ENCODE data around the gene AOC2.
"Not testable (repeated sequence)": the region's sequence is repeated elsewhere in the genome, so short reads cannot be mapped to it uniquely, and the experiment has no call there.

Gene AOC2

GRCh38 chr17:42871647-42872046 is 27.3 kb downstream of the AOC2 start:
- H3K27me3 ChIP-seq (ENCODE audit: insufficient read depth, low read depth) = no peaks in the 10 kb centered on the region
- H3K4me3 ChIP-seq (IDR thresholded peaks at IDR 0.05; ENCODE audit: insufficient read depth, low read depth, low read length) = no peak overlapping the region
- no peak for TF ChIP-seq CTCF (conservative IDR thresholded peaks at IDR 0.05; ENCODE audit: low read depth, low read length)
- H4K20me1 ChIP-seq (ENCODE audit: insufficient read depth) = no peaks in the 10 kb centered on the region
- H3K27ac ChIP-seq = no peak overlapping the region
- no peak overlapping the region for H3K9ac ChIP-seq
- H2AFZ ChIP-seq (ENCODE audit: low read depth) = no peak overlapping the region
- H3K36me3 ChIP-seq (ENCODE audit: insufficient read depth) = no peaks in the 10 kb centered on the region
- no peak overlapping the region for H3K4me2 ChIP-seq
- H3K79me2 ChIP-seq (ENCODE audit: insufficient read depth, low read depth) = no peaks in the 10 kb centered on the region
- no peaks in the 10 kb centered on the region for H3K4me1 ChIP-seq (ENCODE audit: low read depth, poor library complexity, severe bottlenecking)

- Histone ChIP-seq H3K9ac (no peak overlapping the region), H3K4me3 (IDR thresholded peaks at IDR 0.05; ENCODE audit: insufficient read depth, low read depth, low read length) (no peak overlapping the region), H3K27ac (no peak overlapping the region), H3K4me1 (ENCODE audit: low read depth, poor library complexity, severe bottlenecking) (no peaks in the 10 kb centered on the region), H3K4me2 (no peak overlapping the region), H3K79me2 (ENCODE audit: insufficient read depth, low read depth) (no peaks in the 10 kb centered on the region), H2AFZ (ENCODE audit: low read depth) (no peak overlapping the region), H4K20me1 (ENCODE audit: insufficient read depth) (no peaks in the 10 kb centered on the region), H3K36me3 (ENCODE audit: insufficient read depth) (no peaks in the 10 kb centered on the region), H3K27me3 (ENCODE audit: insufficient read depth, low read depth) (no peaks in the 10 kb centered on the region)
- TF ChIP-seq CTCF (conservative IDR thresholded peaks at IDR 0.05; ENCODE audit: low read depth, low read length) = no peak
These were observed 28.0 kb downstream of the AOC2 start for GRCh38 chr17:42872251-42872965.

- Histone ChIP-seq H3K27me3 (ENCODE audit: insufficient read depth, low read depth) (no peaks in the 10 kb centered on the region), H3K4me1 (ENCODE audit: low read depth, poor library complexity, severe bottlenecking) (no peaks in the 10 kb centered on the region), H3K27ac (no peak overlapping the region), H3K36me3 (ENCODE audit: insufficient read depth) (no peaks in the 10 kb centered on the region), H3K79me2 (ENCODE audit: insufficient read depth, low read depth) (no peaks in the 10 kb centered on the region), H4K20me1 (ENCODE audit: insufficient read depth) (no peaks in the 10 kb centered on the region), H3K9ac (no peak overlapping the region), H3K4me2 (no peak overlapping the region), H3K4me3 (IDR thresholded peaks at IDR 0.05; ENCODE audit: insufficient read depth, low read depth, low read length) (no peak overlapping the region), H2AFZ (ENCODE audit: low read depth) (no peak overlapping the region)
- no peak for TF ChIP-seq CTCF (conservative IDR thresholded peaks at IDR 0.05; ENCODE audit: low read depth, low read length)
These were observed 28.9 kb downstream of the AOC2 start for GRCh38 chr17:42873315-42873714.

GRCh38 chr17:42873932-42874695 is 29.7 kb downstream of the AOC2 start:
- not testable (repeated sequence) for H3K36me3 ChIP-seq (ENCODE audit: insufficient read depth); H3K4me1 ChIP-seq (ENCODE audit: low read depth, poor library complexity, severe bottlenecking); H3K9ac ChIP-seq; H3K27me3 ChIP-seq (ENCODE audit: insufficient read depth, low read depth); H3K27ac ChIP-seq; H3K79me2 ChIP-seq (ENCODE audit: insufficient read depth, low read depth); H3K4me2 ChIP-seq; H2AFZ ChIP-seq (ENCODE audit: low read depth); H4K20me1 ChIP-seq (ENCODE audit: insufficient read depth); H3K4me3 ChIP-seq (IDR thresholded peaks at IDR 0.05; ENCODE audit: insufficient read depth, low read depth, low read length)

GRCh38 chr17:42877037-42877436 is 32.7 kb downstream of the AOC2 start:
- Histone ChIP-seq H4K20me1 (ENCODE audit: insufficient read depth) (no peaks in the 10 kb centered on the region), H3K27me3 (ENCODE audit: insufficient read depth, low read depth) (no peaks in the 10 kb centered on the region; the same call in 1 of the 2 replicates)

More at GRCh38 chr17:42877037-42877436, 32.7 kb downstream of the AOC2 start:
- H3K27ac ChIP-seq = no peak overlapping the region
- H3K4me1 ChIP-seq (ENCODE audit: low read depth, poor library complexity, severe bottlenecking) = no peaks in the 10 kb centered on the region
- no peak for TF ChIP-seq CTCF (conservative IDR thresholded peaks at IDR 0.05; ENCODE audit: low read depth, low read length)
- no peak overlapping the region for H3K4me2 ChIP-seq
- no peak overlapping the region for H2AFZ ChIP-seq (ENCODE audit: low read depth)
- no peaks in the 10 kb centered on the region for H3K79me2 ChIP-seq (ENCODE audit: insufficient read depth, low read depth)
- H3K36me3 ChIP-seq (ENCODE audit: insufficient read depth) = no peaks in the 10 kb centered on the region
- no peak overlapping the region for H3K4me3 ChIP-seq (IDR thresholded peaks at IDR 0.05; ENCODE audit: insufficient read depth, low read depth, low read length)
- no peak overlapping the region for H3K9ac ChIP-seq
